GM19463 (cell line): ENCODE results near the gene ERRFI1.
"Not testable (repeated sequence)": the region's sequence is repeated elsewhere in the genome, so short reads cannot be mapped to it uniquely, and the experiment has no call there.

Source experiments
- ATAC-seq: cut with Tn5 transposase; IDR thresholded peaks from one replicate; pipeline ENCODE4 v1.9.1; 2021; ENCODE audit warnings: mild to moderate bottlenecking, moderate library complexity; ENCODE audit not compliant: unreplicated experiment

The ERRFI1 gene, protein sequence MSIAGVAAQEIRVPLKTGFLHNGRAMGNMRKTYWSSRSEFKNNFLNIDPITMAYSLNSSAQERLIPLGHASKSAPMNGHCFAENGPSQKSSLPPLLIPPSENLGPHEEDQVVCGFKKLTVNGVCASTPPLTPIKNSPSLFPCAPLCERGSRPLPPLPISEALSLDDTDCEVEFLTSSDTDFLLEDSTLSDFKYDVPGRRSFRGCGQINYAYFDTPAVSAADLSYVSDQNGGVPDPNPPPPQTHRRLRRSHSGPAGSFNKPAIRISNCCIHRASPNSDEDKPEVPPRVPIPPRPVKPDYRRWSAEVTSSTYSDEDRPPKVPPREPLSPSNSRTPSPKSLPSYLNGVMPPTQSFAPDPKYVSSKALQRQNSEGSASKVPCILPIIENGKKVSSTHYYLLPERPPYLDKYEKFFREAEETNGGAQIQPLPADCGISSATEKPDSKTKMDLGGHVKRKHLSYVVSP

GRCh38 chr1:8026153-8026975, at the start of gene ERRFI1:
ERRFI1 (minus strand) TSS chr1:8026309; CDS start chr1:8015619, 10,690 bp downstream.
- peak; percentile 93 for ATAC-seq

DNA sequence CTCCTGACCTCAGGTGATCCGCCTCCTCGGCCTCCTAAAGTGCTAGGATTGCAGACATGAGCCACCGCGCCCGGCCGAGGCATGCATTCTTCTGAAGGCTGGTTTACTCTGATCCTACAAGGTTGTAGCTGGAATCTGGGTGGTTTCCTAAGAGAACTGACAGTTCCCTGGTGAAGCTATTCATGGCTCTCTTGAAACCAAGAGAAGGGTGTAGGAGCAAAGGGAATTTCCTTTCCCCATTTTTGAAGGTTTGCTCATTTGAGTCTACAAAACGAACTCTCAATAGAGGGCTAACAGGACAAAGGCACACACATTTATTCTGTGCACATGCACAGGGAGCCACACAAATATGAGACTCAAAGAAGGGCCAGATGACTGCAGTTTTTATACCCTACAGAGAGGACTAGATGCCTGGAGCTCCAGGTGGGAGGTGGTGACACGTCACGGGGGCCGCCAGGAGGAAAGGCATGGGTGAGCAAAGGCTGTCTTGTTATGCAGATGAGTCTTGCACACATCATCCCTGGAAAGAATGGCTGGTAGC, 49.5 kb upstream of the ERRFI1 start:
- ATAC-seq, result no peak

DNA sequence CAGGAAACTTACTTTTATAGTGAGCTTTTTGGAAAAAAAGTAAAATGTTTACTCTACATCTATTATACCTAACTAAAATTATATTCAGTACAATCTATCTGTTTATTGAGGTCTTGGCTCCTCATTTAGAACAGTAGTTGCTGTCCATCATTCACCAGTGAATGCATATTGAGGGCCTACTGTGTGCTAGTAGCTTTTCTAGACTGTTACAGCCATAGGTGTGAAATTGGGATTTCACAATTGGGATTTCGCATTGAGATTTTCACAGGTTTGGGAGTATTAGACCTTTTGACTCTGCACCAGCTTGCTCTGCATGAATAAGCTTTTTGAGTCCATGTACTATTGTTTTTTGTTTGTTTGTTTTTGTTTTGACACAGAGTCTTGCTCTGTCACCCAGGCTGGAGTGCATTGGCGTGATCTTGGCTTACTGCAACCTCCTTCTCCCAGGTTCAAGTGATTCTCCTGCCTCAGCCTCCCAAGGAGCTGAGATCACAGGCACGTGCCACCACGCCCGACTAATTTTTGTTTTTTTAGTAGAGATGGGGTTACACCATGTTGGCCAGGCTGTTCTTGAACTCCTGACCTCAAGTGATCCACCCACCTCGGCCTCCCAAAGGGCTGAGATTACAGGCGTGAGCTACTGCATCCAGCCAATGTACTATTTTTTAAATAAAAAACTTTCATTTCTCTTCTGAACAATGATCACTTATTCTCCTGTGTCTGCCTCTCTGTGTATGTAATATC, 47.2 kb upstream of the ERRFI1 start:
- no peak for ATAC-seq

DNA sequence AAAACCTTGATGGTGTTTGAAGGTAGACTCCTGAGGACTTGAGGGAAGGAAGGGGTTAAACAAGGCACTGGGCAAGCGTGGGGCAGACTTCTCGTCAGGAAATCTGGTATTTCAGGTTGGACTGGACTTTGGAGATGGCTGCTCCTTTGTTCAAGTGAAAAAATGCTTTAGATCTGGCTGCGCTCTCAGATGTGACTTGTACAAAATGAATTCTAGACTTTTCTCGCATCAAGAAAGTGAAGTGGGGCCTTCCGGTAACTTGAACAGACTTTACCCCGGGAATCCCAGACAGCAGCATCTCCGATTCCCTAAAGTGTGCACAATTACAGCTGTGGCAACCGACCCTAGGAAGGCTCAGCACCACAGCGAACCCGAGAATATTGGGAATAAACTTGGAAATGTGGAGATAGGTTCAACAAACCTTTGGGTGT, 44.3 kb upstream of the ERRFI1 start:
- ATAC-seq, result no peak

GRCh38 chr1:8069614-8070320, 43.7 kb upstream of the ERRFI1 start:
- ATAC-seq, result not testable (repeated sequence)

DNA sequence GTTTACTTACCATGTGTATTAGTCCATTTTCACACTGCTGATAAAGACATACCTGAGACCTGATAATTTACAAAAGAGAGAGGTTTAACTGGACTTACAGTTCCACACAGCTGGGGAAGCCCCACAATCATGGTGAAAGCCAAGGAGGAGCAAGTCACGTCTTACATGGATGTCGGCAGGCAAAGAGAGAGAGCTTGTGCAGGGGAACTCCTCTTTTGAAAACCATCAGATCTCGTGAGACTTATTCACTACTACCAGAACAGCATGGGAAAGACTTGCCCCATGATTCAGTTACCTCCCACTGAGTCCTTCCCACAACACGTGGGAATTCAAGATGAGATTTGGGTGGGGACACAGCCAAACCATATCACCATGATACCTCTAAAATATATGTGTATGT, 39.3 kb upstream of the ERRFI1 start:
- no peak for ATAC-seq

DNA sequence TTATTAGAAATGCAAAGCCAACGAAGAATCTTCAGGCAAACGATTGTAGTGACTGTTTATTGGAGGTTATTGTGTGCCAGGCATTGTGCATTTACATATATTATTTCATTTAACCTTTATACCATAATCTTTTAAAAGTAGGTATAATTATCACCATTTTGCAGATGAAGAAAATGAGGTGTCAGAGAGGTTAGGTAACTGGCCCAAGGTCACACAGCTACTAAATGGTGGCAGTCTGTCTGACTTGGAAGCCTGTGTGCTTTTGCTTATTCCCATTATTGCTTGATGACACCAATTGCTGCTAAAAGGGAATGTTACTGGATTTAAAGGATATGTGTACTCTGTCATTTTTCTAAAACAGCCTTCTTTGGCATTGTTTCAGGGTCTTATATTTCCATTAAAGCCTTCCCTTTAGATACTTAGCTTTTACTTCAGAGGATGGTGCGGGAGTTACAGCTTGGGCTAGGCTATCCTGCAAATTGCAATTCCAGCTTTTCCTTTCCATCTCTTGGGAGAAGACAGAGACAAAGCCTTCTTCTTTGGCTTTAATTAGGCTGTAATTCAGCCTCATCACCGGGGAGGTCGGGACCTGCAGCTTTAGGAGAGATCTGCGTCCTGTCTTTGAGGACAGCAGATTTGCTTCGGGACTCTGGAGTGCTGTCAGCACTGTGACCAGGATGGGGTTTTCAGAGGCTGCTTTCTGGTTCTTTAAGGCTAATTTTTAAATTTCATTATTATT, 37.4 kb upstream of the ERRFI1 start:
- ATAC-seq, result no peak

GRCh38 chr1:8062861-8063260, 36.8 kb upstream of the ERRFI1 start:
- ATAC-seq, result no peak

DNA sequence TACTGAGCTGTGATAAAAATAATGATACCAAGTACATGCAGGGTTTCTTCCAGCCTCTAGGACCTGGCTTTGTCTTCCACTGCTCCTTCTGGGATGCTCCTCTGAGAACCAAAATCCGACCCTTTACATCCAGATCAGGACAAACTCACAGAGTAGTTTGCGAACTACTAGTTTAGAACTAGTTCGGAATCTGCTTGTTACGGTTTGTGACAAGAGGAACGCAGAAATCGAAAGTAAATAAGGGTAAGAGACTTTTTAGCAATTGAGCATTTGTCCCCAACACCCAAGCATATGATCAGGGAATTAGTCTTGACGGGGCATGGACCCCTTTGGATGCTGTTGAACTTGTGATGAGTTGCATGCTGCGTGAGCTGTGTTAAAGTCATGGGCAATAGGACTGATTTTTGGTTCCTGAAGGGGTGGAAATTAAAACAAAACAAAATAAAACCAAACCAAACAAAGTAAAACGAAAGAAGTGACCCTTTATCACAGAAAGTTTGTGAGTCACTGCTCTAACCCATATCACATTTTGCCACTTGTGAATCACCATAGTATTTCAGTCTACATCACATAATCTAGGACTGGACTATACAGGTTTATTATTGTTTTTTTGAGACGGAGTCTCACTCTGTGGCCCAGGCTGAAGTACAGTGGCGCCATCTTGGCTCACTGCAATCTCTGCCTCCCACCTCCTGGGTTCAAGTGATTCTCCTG, 35.7 kb upstream of the ERRFI1 start:
- ATAC-seq, result no peak

- ATAC-seq, result no peak
These were observed 35.1 kb upstream of the ERRFI1 start for GRCh38 chr1:8061210-8061609.

- no peak for ATAC-seq
These were observed 33.1 kb upstream of the ERRFI1 start for GRCh38 chr1:8059161-8059622.

DNA sequence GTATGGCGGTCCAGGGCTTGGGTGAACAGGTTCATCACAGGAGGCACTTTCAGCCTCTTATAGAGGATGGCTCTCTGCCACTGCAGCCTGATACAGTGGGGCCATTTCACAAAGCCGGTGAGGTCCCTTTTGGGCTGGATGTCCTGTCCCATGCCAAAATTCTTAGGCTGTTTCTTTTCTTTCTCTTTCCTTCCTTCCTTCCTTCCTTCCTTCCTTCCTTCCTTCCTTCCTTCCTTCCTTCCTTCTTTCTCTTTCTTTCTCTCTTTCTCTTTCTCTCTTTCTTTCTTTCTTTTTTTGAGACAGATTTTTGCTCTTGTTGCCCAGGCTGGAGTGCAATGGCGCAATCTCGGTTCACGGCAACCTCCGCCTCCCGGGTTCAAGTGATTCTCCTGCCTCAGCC, 31.7 kb upstream of the ERRFI1 start:
- ATAC-seq, result not testable (repeated sequence)

DNA sequence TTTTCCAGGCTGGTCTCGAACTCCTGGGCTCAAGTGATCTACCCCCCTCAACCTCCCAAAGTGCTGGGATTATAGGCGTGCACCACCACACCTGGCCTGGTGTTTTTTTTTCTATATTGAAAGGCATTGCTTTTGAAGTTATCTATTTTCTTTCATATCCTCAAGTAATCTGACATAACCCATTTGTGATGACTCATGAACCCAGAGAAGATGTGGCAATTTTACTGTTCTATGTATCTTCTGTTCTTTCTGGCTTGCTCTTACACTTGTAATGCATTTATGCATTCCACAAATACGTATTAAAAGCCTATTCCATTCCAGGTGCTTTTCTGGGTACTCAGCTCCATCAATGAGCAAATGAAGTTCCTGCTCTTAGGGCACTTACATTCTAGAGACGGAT, 29.9 kb upstream of the ERRFI1 start:
- no peak for ATAC-seq

GRCh38 chr1:8053878-8054567, 27.9 kb upstream of the ERRFI1 start:
- ATAC-seq, result no peak

DNA sequence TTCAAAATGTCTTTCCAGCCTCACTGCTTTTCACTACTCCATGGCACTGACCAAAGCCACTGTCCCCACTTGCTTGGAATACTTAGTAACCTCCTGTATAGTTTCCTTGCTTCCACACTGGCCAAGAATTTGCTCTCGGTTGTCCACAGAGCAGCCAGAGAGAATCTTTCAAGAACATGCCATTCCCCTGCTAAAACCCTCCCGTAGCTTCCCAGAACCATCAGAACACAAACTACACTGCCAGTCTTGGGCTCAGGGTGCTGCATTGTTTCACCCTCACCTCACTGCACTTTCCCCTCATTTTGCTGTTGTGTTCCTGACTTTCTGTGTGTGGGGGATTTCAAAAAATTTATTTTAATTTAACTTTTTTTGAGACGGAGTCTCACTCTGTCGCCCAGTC, 25.5 kb upstream of the ERRFI1 start:
- no peak for ATAC-seq

GRCh38 chr1:8049229-8049628, 23.1 kb upstream of the ERRFI1 start:
- ATAC-seq, result not testable (repeated sequence)

- ATAC-seq, result no peak
These were observed 21.8 kb upstream of the ERRFI1 start for GRCh38 chr1:8047686-8048445.

DNA sequence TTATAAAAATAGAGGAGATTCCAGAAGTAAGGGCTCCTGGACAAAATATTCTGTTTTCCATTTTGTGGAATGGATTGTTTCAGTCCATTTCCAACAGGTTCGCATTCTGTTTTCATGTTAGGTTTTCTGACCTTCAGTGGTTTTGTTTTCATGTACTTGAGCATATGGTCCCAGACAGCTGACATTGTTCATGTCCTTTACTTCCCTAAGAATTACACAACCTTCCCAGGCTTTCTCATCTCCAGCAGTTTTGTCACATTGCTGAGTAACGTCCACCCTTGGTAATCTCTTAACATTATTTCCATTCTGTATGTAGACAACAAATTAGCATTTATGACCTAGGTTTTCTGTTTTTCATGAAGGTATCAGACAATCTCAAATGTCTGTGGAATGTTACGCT, 21.0 kb upstream of the ERRFI1 start:
- ATAC-seq, result no peak
